Gastroesophageal sphincter (tissue), 3 donors: ENCODE results near the gene SPRTN.

Experiments used
- EP300 ChIP-seq: sonication (generic); formaldehyde crosslinking; IDR thresholded peaks from one replicate; pipeline ENCODE4 v1.6.1; 2017; ENCODE audit warnings: antibody characterized with exemption, mild to moderate bottlenecking
- POLR2A ChIP-seq, 2 donors: fragments of 450-650 bp; IDR thresholded peaks; one replicate each; pipeline ENCODE4 v1.6.1; 2017; ENCODE audit warnings: antibody characterized with exemption in 2 of 2, mild to moderate bottlenecking in 2 of 2, moderate library complexity in 1 of 2
- POLR2AphosphoS5 ChIP-seq: sonication (generic); formaldehyde crosslinking; IDR thresholded peaks from one replicate; pipeline ENCODE4 v1.6.1; 2017; ENCODE audit warnings: antibody characterized with exemption
- TF ChIP-seq, protein P1 (sequence below), 4 experiments: fragments of 200-600 bp in 2 of 4; fragments of 450-650 bp in 2 of 4; sonication (generic) in 1 of 4; IDR thresholded peaks; one replicate each; pipeline ENCODE4 v1.5.1; 2017 to 2019; ENCODE audit warnings: antibody characterized with exemption in 4 of 4, mild to moderate bottlenecking in 2 of 4, moderate library complexity in 2 of 4

GRCh38 chr1:231337043-231337471 is 1.0 kb upstream of the SPRTN start:
- TF ChIP-seq POLR2A (IDR thresholded peaks at IDR 0.05) (no peak), POLR2AphosphoS5 (no peak), EP300 (no peak)
- TF ChIP-seq, protein P1, sequence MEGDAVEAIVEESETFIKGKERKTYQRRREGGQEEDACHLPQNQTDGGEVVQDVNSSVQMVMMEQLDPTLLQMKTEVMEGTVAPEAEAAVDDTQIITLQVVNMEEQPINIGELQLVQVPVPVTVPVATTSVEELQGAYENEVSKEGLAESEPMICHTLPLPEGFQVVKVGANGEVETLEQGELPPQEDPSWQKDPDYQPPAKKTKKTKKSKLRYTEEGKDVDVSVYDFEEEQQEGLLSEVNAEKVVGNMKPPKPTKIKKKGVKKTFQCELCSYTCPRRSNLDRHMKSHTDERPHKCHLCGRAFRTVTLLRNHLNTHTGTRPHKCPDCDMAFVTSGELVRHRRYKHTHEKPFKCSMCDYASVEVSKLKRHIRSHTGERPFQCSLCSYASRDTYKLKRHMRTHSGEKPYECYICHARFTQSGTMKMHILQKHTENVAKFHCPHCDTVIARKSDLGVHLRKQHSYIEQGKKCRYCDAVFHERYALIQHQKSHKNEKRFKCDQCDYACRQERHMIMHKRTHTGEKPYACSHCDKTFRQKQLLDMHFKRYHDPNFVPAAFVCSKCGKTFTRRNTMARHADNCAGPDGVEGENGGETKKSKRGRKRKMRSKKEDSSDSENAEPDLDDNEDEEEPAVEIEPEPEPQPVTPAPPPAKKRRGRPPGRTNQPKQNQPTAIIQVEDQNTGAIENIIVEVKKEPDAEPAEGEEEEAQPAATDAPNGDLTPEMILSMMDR (IDR thresholded peaks at IDR 0.05), result no peak
